Endothelial cell of umbilical vein (primary cell): Measurements from ENCODE around the gene PMAIP1.
A peak's percentile ranks its signal among the peaks of the same experiment; 100 is the strongest.

Source experiments
- EZH2 ChIP-seq: IDR thresholded peaks from 2 replicates; pipeline ENCODE4 v1.6.1; 2012; ENCODE audit warnings: borderline replicate concordance, low read depth, mild to moderate bottlenecking, moderate library complexity, low read length, inconsistent platforms; ENCODE audit not compliant: severe bottlenecking
- FOS ChIP-seq: IDR thresholded peaks from 2 replicates; pipeline ENCODE4 v1.6.1; 2011; ENCODE audit warnings: mild to moderate bottlenecking, low read length, moderate library complexity, borderline replicate concordance; ENCODE audit not compliant: insufficient read depth
- MYC ChIP-seq: IDR thresholded peaks from one replicate; pipeline ENCODE4 v1.6.1; 2011; ENCODE audit warnings: mild to moderate bottlenecking, low read depth, low read length
- POLR2A ChIP-seq: IDR thresholded peaks from 2 replicates; pipeline ENCODE4 v1.6.1; 2012; ENCODE audit warnings: low read depth, mild to moderate bottlenecking, control low read depth, low read length
- POLR2AphosphoS5 ChIP-seq: IDR thresholded peaks from 2 replicates; pipeline ENCODE4 v1.6.1; 2012; ENCODE audit warnings: low read depth, mild to moderate bottlenecking, control low read depth, low read length, moderate library complexity; ENCODE audit not compliant: insufficient read depth
- TF ChIP-seq, protein P1 (sequence below), 2 donors: IDR thresholded peaks; 1 replicate in 1 of 2; 2 replicates in 1 of 2; pipeline ENCODE4 v1.5.1; 2011; ENCODE audit warnings: low read length in 2 of 2, mild to moderate bottlenecking in 2 of 2, moderate library complexity in 2 of 2, control low read depth in 1 of 2, inconsistent platforms in 1 of 2, low read depth in 1 of 2; ENCODE audit not compliant: insufficient read depth in 1 of 2; ENCODE audit errors: extremely low read depth in 1 of 2

DNA sequence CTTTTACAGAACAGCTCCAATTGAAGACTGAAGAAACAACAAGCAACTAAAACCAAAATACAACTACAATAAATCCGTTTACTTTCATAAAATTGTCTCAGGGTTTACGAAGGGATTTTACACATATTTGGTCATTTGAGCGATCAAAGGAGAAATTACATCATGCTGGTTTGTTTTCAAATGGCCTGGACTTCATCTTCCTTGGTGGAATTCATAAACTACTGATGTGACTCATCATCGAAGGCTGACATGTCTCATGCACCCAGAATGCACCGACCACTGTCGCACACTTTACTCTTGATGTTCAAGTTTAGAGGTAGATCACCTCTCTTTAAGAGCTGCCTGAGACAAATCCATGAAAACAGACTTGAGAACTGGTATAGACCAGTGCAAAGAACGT lies 25.6 kb upstream of the PMAIP1 start:
- TF ChIP-seq POLR2A: no peak
- TF ChIP-seq, protein P1, sequence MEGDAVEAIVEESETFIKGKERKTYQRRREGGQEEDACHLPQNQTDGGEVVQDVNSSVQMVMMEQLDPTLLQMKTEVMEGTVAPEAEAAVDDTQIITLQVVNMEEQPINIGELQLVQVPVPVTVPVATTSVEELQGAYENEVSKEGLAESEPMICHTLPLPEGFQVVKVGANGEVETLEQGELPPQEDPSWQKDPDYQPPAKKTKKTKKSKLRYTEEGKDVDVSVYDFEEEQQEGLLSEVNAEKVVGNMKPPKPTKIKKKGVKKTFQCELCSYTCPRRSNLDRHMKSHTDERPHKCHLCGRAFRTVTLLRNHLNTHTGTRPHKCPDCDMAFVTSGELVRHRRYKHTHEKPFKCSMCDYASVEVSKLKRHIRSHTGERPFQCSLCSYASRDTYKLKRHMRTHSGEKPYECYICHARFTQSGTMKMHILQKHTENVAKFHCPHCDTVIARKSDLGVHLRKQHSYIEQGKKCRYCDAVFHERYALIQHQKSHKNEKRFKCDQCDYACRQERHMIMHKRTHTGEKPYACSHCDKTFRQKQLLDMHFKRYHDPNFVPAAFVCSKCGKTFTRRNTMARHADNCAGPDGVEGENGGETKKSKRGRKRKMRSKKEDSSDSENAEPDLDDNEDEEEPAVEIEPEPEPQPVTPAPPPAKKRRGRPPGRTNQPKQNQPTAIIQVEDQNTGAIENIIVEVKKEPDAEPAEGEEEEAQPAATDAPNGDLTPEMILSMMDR (IDR thresholded peaks at IDR 0.05; ENCODE audit: extremely low read depth in 1 of 2, insufficient read depth in 1 of 2, low read depth in 1 of 2, low read length in 2 of 2): no peak
- TF ChIP-seq POLR2AphosphoS5: peak; percentile 43
- TF ChIP-seq EZH2: no peak
- no peak for TF ChIP-seq MYC
- TF ChIP-seq FOS: peak; percentile 67
